Nephron (organoid): Measurements from ENCODE around the gene JAZF1.

Source experiments
- H3K27ac Mint-ChIP-seq, 3 experiments: 2 replicates each; pipeline ENCODE4 v1.8.0; 2020; ENCODE audit warnings: mixed read lengths in 3 of 3, mild to moderate bottlenecking in 2 of 3, moderate library complexity in 1 of 3
- H3K27me3 Mint-ChIP-seq: 2 replicates; pipeline ENCODE4 v1.8.0; 2021; ENCODE audit warnings: low read depth, mild to moderate bottlenecking, moderate library complexity, mixed read lengths
- H3K36me3 Mint-ChIP-seq: 2 replicates; pipeline ENCODE4 v1.8.0; 2020; ENCODE audit warnings: low read depth, mixed read lengths
- H3K4me1 Mint-ChIP-seq: 2 replicates; pipeline ENCODE4 v1.8.0; 2020; ENCODE audit warnings: mixed read lengths
- H3K4me3 Mint-ChIP-seq, 3 experiments: 2 replicates each; pipeline ENCODE4 v1.8.0; 2020; ENCODE audit warnings: mild to moderate bottlenecking in 3 of 3, mixed read lengths in 3 of 3, moderate library complexity in 2 of 3
- H3K9me3 Mint-ChIP-seq: 2 replicates; pipeline ENCODE4 v1.8.0; 2020; ENCODE audit warnings: mixed read lengths
- CTCF ChIP-seq, 3 experiments: fragments of 200-600 bp; sonication (generic); IDR thresholded peaks; one replicate each; pipeline ENCODE4 v1.5.0; 2021; ENCODE audit warnings: antibody characterized with exemption in 3 of 3; ENCODE audit not compliant: unreplicated experiment in 3 of 3

JAZF1 gene

GRCh38 chr7:27850531-27850930, 330.1 kb downstream of the JAZF1 start:
- no peak overlapping the region for H3K4me3 Mint-ChIP-seq
- H3K27ac Mint-ChIP-seq = no peak overlapping the region
- peaks cover 3% of the 10 kb centered on the region for H3K27me3 Mint-ChIP-seq
- no peaks in the 10 kb centered on the region for H3K4me1 Mint-ChIP-seq
- H3K36me3 Mint-ChIP-seq = peaks cover 8% of the 10 kb centered on the region
- peaks cover 7% of the 10 kb centered on the region for H3K9me3 Mint-ChIP-seq
- no peak for TF ChIP-seq CTCF (IDR thresholded peaks at IDR 0.05; ENCODE audit: unreplicated experiment in 3 of 3)

- no peak overlapping the region for H3K4me3 Mint-ChIP-seq
- H3K27ac Mint-ChIP-seq = no peak overlapping the region
- TF ChIP-seq CTCF (IDR thresholded peaks at IDR 0.05; ENCODE audit: unreplicated experiment in 3 of 3) = no peak
- peaks cover 3% of the 10 kb centered on the region for H3K27me3 Mint-ChIP-seq
- no peaks in the 10 kb centered on the region for H3K9me3 Mint-ChIP-seq
- no peaks in the 10 kb centered on the region for H3K36me3 Mint-ChIP-seq
- peaks cover 12% of the 10 kb centered on the region for H3K4me1 Mint-ChIP-seq
Measured at GRCh38 chr7:27846388-27846787, 334.2 kb downstream of the JAZF1 start.

GRCh38 chr7:27843584-27844305, 336.9 kb downstream of the JAZF1 start:
- H3K9me3 Mint-ChIP-seq = no peaks in the 10 kb centered on the region
- no peaks in the 10 kb centered on the region for H3K36me3 Mint-ChIP-seq
- TF ChIP-seq CTCF (IDR thresholded peaks at IDR 0.05; ENCODE audit: unreplicated experiment in 3 of 3) = no peak
- H3K27me3 Mint-ChIP-seq = peaks cover 3% of the 10 kb centered on the region
- no peak overlapping the region for H3K4me3 Mint-ChIP-seq
- H3K4me1 Mint-ChIP-seq = peaks cover 12% of the 10 kb centered on the region
- H3K27ac Mint-ChIP-seq = no peak overlapping the region

- TF ChIP-seq CTCF (IDR thresholded peaks at IDR 0.05; ENCODE audit: unreplicated experiment in 3 of 3) = no peak
- Mint-ChIP-seq H3K27me3 (peaks cover 3% of the 10 kb centered on the region), H3K36me3 (no peaks in the 10 kb centered on the region), H3K27ac (no peak overlapping the region), H3K4me3 (no peak overlapping the region), H3K4me1 (peaks cover 12% of the 10 kb centered on the region), H3K9me3 (no peaks in the 10 kb centered on the region)
Measured at GRCh38 chr7:27842851-27843250, 337.7 kb downstream of the JAZF1 start.

GRCh38 chr7:27842094-27842692, 338.4 kb downstream of the JAZF1 start:
- H3K27ac Mint-ChIP-seq = no peak overlapping the region
- no peaks in the 10 kb centered on the region for H3K36me3 Mint-ChIP-seq
- peaks cover 12% of the 10 kb centered on the region for H3K4me1 Mint-ChIP-seq
- H3K4me3 Mint-ChIP-seq = no peak overlapping the region
- no peaks in the 10 kb centered on the region for H3K9me3 Mint-ChIP-seq
- peaks cover 3% of the 10 kb centered on the region for H3K27me3 Mint-ChIP-seq
- no peak for TF ChIP-seq CTCF (IDR thresholded peaks at IDR 0.05; ENCODE audit: unreplicated experiment in 3 of 3)
